ENCODE data around the gene ATRIP. TPM values are rescaled to one million over a fixed set of nuclear protein-coding genes. Genes with fewer than 3 reads are reported as not detected.

Gene ATRIP
- total RNA-seq, 2 donors from 2014 or later = 2.0 to 3.1 TPM

DNA sequence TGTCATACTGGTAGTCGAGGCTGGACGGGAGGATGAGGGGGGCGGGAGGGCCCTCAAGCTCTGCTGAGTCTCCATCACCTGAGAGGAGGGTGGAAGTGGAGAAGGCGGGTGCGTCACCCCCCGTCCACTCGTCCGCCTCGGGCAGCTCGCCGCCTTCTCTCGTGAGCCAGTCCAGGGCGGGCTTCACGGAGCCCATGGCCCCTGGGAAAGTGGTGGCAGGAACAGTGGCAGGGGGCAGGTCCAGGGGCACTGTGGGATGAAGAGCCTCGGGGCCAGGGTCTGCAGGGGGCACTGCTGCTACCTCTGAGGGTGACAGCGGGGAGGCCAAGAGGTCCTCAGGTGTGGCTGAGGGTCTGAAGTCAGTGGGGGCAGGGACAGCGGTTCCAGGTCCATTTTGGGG is 26.9 kb upstream of the ATRIP start:
- Histone ChIP-seq H3K4me3 (no peak overlapping the region), H3K36me3 (peaks cover 47% of the 10 kb centered on the region), H3K4me1 (peaks cover 0 to 41% of the 10 kb centered on the region in 2 donors), H3K9me3 (no peaks in the 10 kb centered on the region), H3K27ac (no peak overlapping the region), H3K27me3 (no peaks in the 10 kb centered on the region)
- no peak for DNase-seq (ENCODE audit: low spot score)
- no peak for TF ChIP-seq CTCF (IDR thresholded peaks at IDR 0.05)

DNA sequence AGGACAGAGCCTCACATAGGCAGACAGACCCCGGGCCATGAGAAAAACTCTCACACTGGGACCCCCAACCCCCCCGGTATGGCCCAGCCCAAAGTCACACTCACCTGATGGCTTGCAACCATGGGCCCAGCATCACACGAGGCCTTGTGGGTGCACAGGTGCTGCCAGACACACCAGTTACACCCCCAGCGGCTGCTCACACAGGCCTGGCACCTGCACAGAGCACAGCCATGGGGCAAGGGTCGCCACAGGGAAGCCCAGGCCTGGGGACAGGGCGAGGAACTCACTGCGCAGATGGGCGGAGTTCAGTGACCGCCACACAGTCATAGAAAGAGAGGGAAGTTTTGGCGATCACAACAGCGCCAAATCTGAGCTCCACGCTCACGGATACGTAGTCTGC is 26.0 kb upstream of the ATRIP start:
- no peaks in the 10 kb centered on the region for H3K27me3 ChIP-seq
- no peak for DNase-seq (ENCODE audit: low spot score)
- H3K27ac ChIP-seq = peak overlapping the region; percentile 59 to 91
- no peak for TF ChIP-seq CTCF (IDR thresholded peaks at IDR 0.05)
- H3K36me3 ChIP-seq = peaks cover 37% of the 10 kb centered on the region
- peaks cover 0 to 51% of the 10 kb centered on the region in 2 donors for H3K4me1 ChIP-seq
- H3K4me3 ChIP-seq = no peak overlapping the region
- H3K9me3 ChIP-seq = no peaks in the 10 kb centered on the region

GRCh38 chr3:48422272-48422671 is 24.3 kb upstream of the ATRIP start:
- H3K4me3 ChIP-seq = no peak overlapping the region
- H3K27me3 ChIP-seq = no peaks in the 10 kb centered on the region
- TF ChIP-seq CTCF (IDR thresholded peaks at IDR 0.05) = no peak
- H3K36me3 ChIP-seq = peaks cover 21% of the 10 kb centered on the region
- peaks cover 0 to 68% of the 10 kb centered on the region in 2 donors for H3K4me1 ChIP-seq
- peak overlapping the region in 1 of 2 donors; percentile 91 for H3K27ac ChIP-seq
- DNase-seq (ENCODE audit: low spot score) = no peak
- no peaks in the 10 kb centered on the region for H3K9me3 ChIP-seq

- H3K4me3 ChIP-seq = no peak overlapping the region
- no peaks in the 10 kb centered on the region for H3K9me3 ChIP-seq
- H3K27me3 ChIP-seq = no peaks in the 10 kb centered on the region
- peaks cover 0 to 72% of the 10 kb centered on the region in 2 donors for H3K4me1 ChIP-seq
- H3K36me3 ChIP-seq = peaks cover 17% of the 10 kb centered on the region
- peak overlapping the region in 1 of 2 donors; percentile 91 for H3K27ac ChIP-seq
- no peak for TF ChIP-seq CTCF (IDR thresholded peaks at IDR 0.05)
- no peak for DNase-seq (ENCODE audit: low spot score)
Observed at GRCh38 chr3:48422681-48423080, 23.9 kb upstream of the ATRIP start.

- no peaks in the 10 kb centered on the region for H3K9me3 ChIP-seq
- no peak for TF ChIP-seq CTCF (IDR thresholded peaks at IDR 0.05)
- no peaks in the 10 kb centered on the region for H3K27me3 ChIP-seq
- H3K4me3 ChIP-seq = no peak overlapping the region
- H3K4me1 ChIP-seq = peaks cover 0 to 79% of the 10 kb centered on the region in 2 donors
- H3K36me3 ChIP-seq = peaks cover 10% of the 10 kb centered on the region
- peak overlapping the region in 1 of 2 donors; percentile 91 for H3K27ac ChIP-seq
- no peak for DNase-seq (ENCODE audit: low spot score)
Observed at GRCh38 chr3:48423241-48423882, 23.2 kb upstream of the ATRIP start.
